Fibroblast of lung (primary cell): ENCODE results near the gene AIM2.

Source experiments
- CTCF ChIP-seq, 2 donors: IDR thresholded peaks in 1 of 2; conservative IDR thresholded peaks in 1 of 2; 1 replicate in 1 of 2; 2 replicates in 1 of 2; pipeline ENCODE4 v1.5.1; 2011 to 2012; ENCODE audit warnings: low read length in 2 of 2, control low read depth in 1 of 2, inconsistent platforms in 1 of 2, low read depth in 1 of 2, mild to moderate bottlenecking in 1 of 2
- EZH2 ChIP-seq: IDR thresholded peaks from 2 replicates; pipeline ENCODE4 v1.5.1; 2012; ENCODE audit warnings: low read length, control low read depth, mild to moderate bottlenecking; ENCODE audit errors: missing control alignments

GRCh38 chr1:159092036-159092760 lies 15.6 kb upstream of the AIM2 start:
- TF ChIP-seq CTCF (conservative IDR thresholded peaks at IDR 0.05 in 1 of 2, IDR thresholded peaks at IDR 0.05 in 1 of 2; ENCODE audit: low read depth in 1 of 2, low read length in 2 of 2) (no peak), EZH2 (no peak)
